Fibroblast of villous mesenchyme (primary cell): ENCODE measurements around the gene TBC1D20. TPM values are rescaled to one million over a fixed set of nuclear protein-coding genes. Genes with fewer than 3 reads are reported as not detected.
"Not testable (repeated sequence)": the region's sequence is repeated elsewhere in the genome, so short reads cannot be mapped to it uniquely, and the experiment has no call there.

Source experiments
- DNase-seq: peaks from one replicate; pipeline ENCODE4 v3.0.0-alpha.2; 2010; ENCODE audit warnings: low read depth
- H3K4me3 ChIP-seq: 2 replicates; pipeline ENCODE4 v1.5.1; 2011; ENCODE audit warnings: low read depth, mild to moderate bottlenecking, low read length
- total RNA-seq: library from RNA; depleted of rRNA; stranded (reverse); fragments of >200 nt; gene quantifications from 2 replicates; pipeline ENCODE4 v1.2.3, GENCODE V29; 2012
- TF ChIP-seq, protein P1 (sequence below): IDR thresholded peaks from 2 replicates; pipeline ENCODE4 v1.5.1; 2012; ENCODE audit warnings: low read depth, mild to moderate bottlenecking, low read length; ENCODE audit not compliant: insufficient read depth

TBC1D20 gene
- total RNA-seq, 1 donor, result 42.3 TPM

DNA sequence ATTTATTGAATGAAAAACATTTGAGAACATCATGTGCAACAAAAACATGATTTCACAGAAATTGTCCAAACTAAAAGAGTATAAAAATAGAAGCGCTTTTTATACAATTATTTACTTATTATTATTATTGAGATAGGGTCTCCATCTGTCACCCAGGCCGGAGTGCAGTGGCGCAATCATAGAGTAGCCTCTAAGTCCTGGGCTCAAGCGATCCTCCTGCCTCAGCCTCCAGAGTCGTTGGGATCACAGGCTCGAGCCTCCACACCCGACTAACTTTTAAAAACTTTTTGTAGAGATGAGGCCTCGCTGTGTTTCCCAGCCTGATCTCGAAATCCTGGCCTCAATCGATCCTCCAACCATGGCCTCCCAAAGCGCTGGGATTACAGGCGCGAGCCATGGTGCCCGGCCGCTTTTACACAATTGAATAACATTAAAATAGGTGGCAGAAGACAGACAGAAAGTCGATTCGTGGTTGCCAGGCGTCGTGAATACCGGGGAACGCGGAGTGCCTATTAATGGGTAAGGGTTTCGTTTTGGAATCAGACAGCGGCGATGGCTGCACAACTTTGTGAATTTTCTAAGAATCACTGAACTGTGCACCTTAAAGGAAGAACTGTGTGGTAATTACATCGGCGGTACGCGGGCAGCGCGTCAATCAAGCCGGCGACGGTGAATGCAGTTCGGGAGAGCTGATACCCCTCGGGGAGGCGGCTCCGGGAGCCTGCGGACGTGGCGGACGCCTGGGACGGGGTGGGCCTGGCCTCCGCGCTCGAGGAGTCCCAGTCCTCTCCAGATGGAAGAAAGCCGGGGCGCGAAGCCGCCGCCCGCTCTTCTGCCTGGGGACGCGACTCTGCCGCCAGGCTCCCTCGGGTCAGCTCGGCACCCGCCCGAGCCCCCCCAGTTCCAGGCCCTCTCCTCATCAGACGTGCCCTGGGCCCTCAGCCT, 807 bp downstream of the TBC1D20 start:
- peak; percentile 70 for DNase-seq
- TF ChIP-seq, protein P1, sequence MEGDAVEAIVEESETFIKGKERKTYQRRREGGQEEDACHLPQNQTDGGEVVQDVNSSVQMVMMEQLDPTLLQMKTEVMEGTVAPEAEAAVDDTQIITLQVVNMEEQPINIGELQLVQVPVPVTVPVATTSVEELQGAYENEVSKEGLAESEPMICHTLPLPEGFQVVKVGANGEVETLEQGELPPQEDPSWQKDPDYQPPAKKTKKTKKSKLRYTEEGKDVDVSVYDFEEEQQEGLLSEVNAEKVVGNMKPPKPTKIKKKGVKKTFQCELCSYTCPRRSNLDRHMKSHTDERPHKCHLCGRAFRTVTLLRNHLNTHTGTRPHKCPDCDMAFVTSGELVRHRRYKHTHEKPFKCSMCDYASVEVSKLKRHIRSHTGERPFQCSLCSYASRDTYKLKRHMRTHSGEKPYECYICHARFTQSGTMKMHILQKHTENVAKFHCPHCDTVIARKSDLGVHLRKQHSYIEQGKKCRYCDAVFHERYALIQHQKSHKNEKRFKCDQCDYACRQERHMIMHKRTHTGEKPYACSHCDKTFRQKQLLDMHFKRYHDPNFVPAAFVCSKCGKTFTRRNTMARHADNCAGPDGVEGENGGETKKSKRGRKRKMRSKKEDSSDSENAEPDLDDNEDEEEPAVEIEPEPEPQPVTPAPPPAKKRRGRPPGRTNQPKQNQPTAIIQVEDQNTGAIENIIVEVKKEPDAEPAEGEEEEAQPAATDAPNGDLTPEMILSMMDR, result no peak
- peak overlapping the region; percentile 91 for H3K4me3 ChIP-seq

DNA sequence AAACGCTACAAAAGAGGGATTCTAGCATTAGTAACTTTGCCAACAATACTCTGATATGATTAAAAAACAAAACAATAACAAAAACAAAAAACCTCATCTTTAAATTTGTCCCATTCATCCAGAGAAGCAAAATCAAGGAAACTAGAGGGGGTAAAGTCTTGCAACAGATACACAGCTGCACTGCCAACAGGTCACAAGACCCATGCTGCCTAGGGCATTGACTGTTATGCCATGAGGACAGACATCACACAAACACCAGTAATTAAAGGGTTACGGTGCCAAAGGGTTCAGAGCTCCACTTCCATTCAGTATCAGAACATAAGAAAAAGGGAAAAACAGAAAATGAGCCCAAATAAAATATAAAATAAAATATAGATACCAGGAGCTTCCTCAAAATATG, 1.6 kb downstream of the TBC1D20 start:
- DNase-seq, result peak; percentile 58
- TF ChIP-seq, protein P1, result no peak
- H3K4me3 ChIP-seq, result peak overlapping the region; percentile 91

DNA sequence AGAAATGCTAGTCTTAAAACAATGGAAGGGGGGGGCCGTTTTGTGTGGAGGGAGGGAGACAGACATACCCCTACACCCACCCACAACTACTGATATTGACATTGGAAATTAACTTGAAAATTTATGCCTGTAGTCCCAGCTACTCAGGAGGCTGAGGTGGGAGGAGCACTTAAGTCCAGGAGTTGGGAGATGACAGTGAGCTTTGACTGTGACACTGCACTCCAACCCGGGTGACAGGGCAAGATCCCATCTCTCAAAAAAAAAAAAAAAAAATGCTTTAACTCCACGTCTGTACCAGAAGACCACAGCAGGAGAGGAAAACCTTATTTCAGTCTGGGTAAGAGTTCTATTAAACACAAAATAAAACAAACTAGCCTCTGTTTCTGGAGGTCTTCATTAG, 2.2 kb downstream of the TBC1D20 start:
- peak overlapping the region; percentile 91 for H3K4me3 ChIP-seq
- DNase-seq, result no peak
- TF ChIP-seq, protein P1, result no peak

DNA sequence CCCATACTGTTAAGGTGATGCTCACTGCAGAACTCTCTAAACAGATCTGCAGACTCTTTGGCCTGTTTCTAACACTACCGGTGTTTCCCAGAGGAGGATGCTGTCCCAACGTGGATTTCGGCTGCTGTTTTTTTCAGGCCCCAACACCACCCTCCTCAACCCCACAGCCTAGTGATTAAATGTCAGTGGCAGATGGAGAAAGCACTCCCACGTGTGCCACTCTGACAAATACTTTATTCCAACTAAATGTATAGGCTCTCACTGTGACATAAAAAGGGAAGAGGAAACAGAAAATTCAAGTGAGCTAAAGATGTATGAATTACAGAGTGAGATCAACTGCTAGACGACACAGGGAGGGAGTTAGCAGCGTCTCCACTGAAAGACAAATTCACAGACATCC, 3.6 kb downstream of the TBC1D20 start:
- no peak for DNase-seq
- TF ChIP-seq, protein P1, result no peak

DNA sequence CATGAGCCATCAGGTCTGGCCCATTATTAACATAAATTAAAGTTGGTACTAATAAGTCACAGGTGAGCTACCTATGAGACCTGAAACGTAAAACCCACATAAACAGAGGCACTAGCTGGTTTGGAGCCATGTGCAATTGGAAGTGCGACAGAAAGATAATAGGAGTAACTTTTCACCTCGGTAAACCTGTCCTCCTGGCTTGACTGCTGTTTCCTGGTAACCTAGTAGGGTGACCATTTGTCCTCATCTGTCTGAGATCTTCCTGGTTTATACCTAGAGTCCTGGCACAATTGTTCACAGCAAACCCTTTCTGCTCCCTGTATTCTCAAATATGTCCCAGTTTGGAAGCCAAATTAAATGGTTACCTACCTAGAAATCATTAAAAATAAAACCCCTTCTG, 7.4 kb downstream of the TBC1D20 start:
- TF ChIP-seq, protein P1, result no peak
- no peak for DNase-seq
- H3K4me3 ChIP-seq, result no peak overlapping the region

More for the DNA sequence above, 3.6 kb downstream of the TBC1D20 start:
- H3K4me3 ChIP-seq, result no peak overlapping the region

DNA sequence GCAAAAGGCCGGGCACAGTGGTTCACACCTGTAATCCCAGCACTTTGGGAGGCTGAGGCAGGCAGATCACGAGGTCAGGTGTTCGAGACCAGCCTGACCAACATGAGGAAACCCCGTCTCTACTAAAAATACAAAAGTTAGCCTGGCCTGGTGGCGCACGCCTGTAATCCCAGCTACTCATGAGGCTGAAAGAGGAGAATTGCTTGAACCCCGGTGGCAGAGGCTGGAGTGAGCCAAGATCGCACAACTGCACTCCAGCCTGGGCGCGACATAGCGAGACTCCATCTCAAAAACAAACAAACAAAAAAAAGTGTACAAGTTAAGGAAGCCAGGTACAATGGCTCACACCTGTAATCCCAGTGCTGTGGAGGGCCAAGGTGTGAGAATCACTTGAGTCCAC, 10.3 kb downstream of the TBC1D20 start:
- DNase-seq, result not testable (repeated sequence)

DNA sequence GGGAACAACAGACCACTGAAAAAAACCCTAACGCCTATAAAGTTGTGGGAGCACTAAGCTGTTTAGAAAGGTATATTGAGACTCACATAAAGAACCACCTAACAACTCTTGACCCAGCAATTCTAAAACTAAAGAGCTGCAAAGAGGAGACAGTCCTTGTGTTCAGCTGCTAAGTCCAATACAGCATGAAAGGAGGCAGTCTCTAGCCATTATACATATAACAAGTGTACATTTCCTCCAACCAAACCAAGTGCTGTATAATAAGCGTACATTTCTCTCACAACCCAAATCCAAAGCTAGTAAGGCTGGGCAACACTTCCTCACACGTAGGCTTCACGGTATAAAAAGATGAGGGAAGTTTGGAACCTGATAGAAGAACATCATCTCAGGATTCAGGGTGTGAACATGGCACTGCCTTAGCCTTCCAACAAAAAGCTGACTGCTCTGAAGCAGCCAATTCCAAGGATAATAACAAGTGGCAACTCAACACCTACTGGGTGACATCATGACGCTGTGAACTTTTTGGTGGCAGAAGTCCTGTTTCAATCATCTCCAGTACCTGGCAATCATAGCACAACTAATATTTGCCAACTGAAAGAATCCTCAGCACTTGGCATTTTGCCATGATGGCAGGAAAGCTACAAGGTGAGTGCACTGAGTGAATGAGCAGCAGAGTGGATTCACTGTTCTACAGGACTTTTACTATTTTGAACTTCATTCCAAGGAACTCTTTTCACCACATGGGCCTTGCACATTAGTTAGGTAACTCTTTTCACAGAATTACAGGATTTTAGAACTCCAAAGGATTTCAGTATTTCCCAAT, 16.6 kb downstream of the TBC1D20 start:
- TF ChIP-seq, protein P1, result no peak
- DNase-seq, result no peak
- H3K4me3 ChIP-seq, result no peak overlapping the region

More for the DNA sequence above, 10.3 kb downstream of the TBC1D20 start:
- not testable (repeated sequence) for H3K4me3 ChIP-seq
